HG02884 (cell line): ENCODE measurements around the gene HMG20B.

Experiments used
- ATAC-seq: cut with Tn5 transposase; IDR thresholded peaks from one replicate; pipeline ENCODE4 v1.9.1; 2021; ENCODE audit warnings: mild to moderate bottlenecking, moderate library complexity; ENCODE audit not compliant: unreplicated experiment

HMG20B gene

GRCh38 chr19:3536429-3537100 lies 36.2 kb upstream of the HMG20B start:
- ATAC-seq: no peak

- ATAC-seq: no peak
These were observed 35.7 kb upstream of the HMG20B start for GRCh38 chr19:3537101-3537437.

GRCh38 chr19:3537438-3538240 lies 35.1 kb upstream of the HMG20B start:
- ATAC-seq: no peak

GRCh38 chr19:3538258-3538929 lies 34.4 kb upstream of the HMG20B start:
- no peak for ATAC-seq

- no peak for ATAC-seq
These were observed 33.6 kb upstream of the HMG20B start, which contains the start of gene TEKTIP1 for GRCh38 chr19:3538965-3539755. TEKTIP1 (plus strand) TSS chr19:3539174; CDS start chr19:3539178, 4 bp downstream.

GRCh38 chr19:3539756-3540118 lies 33.0 kb upstream of the HMG20B start:
- no peak for ATAC-seq

- ATAC-seq: no peak
These were observed 29.3 kb upstream of the HMG20B start for GRCh38 chr19:3543150-3544057.

GRCh38 chr19:3544058-3544376 lies 28.7 kb upstream of the HMG20B start:
- ATAC-seq: no peak

GRCh38 chr19:3544742-3545668 lies 27.7 kb upstream of the HMG20B start:
- no peak for ATAC-seq

GRCh38 chr19:3545669-3546034 lies 27.1 kb upstream of the HMG20B start:
- no peak for ATAC-seq

GRCh38 chr19:3546119-3546518 lies 26.6 kb upstream of the HMG20B start:
- ATAC-seq: no peak

- ATAC-seq: no peak
These were observed 25.4 kb upstream of the HMG20B start for GRCh38 chr19:3547301-3547731.

GRCh38 chr19:3547767-3548282 lies 24.9 kb upstream of the HMG20B start:
- no peak for ATAC-seq

GRCh38 chr19:3548606-3549005 lies 24.1 kb upstream of the HMG20B start:
- ATAC-seq: no peak

- no peak for ATAC-seq
These were observed 22.9 kb upstream of the HMG20B start for GRCh38 chr19:3549816-3550215.

GRCh38 chr19:3550947-3551791 lies 21.6 kb upstream of the HMG20B start:
- no peak for ATAC-seq

GRCh38 chr19:3551792-3552095 lies 21.0 kb upstream of the HMG20B start:
- no peak for ATAC-seq
